Suppressor macrophage treated with lipopolysaccharide for 1 hour (primary cell): ENCODE measurements around the gene GTF3C1.
A peak's percentile ranks its signal among the peaks of the same experiment; 100 is the strongest.
"Not testable (repeated sequence)": the region's sequence is repeated elsewhere in the genome, so short reads cannot be mapped to it uniquely, and the experiment has no call there.

Experiments used
- DNase-seq, 3 donors: peaks; one replicate each; pipeline ENCODE4 v3.0.0-alpha.2; 2020 to 2022

The GTF3C1 gene

GRCh38 chr16:27437946-27438345 lies 111.8 kb downstream of the GTF3C1 start:
- no peak for DNase-seq

- DNase-seq = no peak
These were observed 112.6 kb downstream of the GTF3C1 start for GRCh38 chr16:27436921-27437650.

- DNase-seq = no peak
These were observed 113.6 kb downstream of the GTF3C1 start for GRCh38 chr16:27436065-27436464.

GRCh38 chr16:27435146-27435545 lies 114.6 kb downstream of the GTF3C1 start:
- not testable (repeated sequence) for DNase-seq

- DNase-seq = no peak
These were observed 115.3 kb downstream of the GTF3C1 start for GRCh38 chr16:27434141-27435051.

GRCh38 chr16:27433636-27434035 lies 116.1 kb downstream of the GTF3C1 start:
- DNase-seq = peak in 1 of 3 donors; percentile 29

GRCh38 chr16:27433191-27433590 lies 116.5 kb downstream of the GTF3C1 start:
- DNase-seq = not testable (repeated sequence)

GRCh38 chr16:27432558-27432957 lies 117.2 kb downstream of the GTF3C1 start:
- DNase-seq = peak; percentile 63 to 79 (median 74)

GRCh38 chr16:27431773-27432532 lies 117.8 kb downstream of the GTF3C1 start:
- peak in 1 of 3 donors; percentile 27 for DNase-seq

- DNase-seq = peak; percentile 76 to 91 (median 87)
These were observed 118.7 kb downstream of the GTF3C1 start for GRCh38 chr16:27430923-27431484.

GRCh38 chr16:27430512-27430911 lies 119.2 kb downstream of the GTF3C1 start:
- DNase-seq = no peak

GRCh38 chr16:27429981-27430441 lies 119.7 kb downstream of the GTF3C1 start:
- no peak for DNase-seq

GRCh38 chr16:27429330-27429871 lies 120.3 kb downstream of the GTF3C1 start:
- DNase-seq = no peak

GRCh38 chr16:27428026-27428785 lies 121.5 kb downstream of the GTF3C1 start:
- peak; percentile 29 to 61 (median 46) for DNase-seq

- DNase-seq = no peak
These were observed 122.2 kb downstream of the GTF3C1 start for GRCh38 chr16:27427538-27427937.

- peak; percentile 84 to 88 (median 87) for DNase-seq
These were observed 123.0 kb downstream of the GTF3C1 start for GRCh38 chr16:27426423-27427408.

GRCh38 chr16:27425961-27426360 lies 123.8 kb downstream of the GTF3C1 start:
- DNase-seq = no peak

- DNase-seq = no peak
These were observed 124.8 kb downstream of the GTF3C1 start for GRCh38 chr16:27424772-27425498.

- peak in 1 of 3 donors; percentile 19 for DNase-seq
These were observed 127.6 kb downstream of the GTF3C1 start for GRCh38 chr16:27421961-27422740.
